ENCODE measurements around the gene GPR162. TPM values are rescaled to one million over a fixed set of nuclear protein-coding genes. Genes with fewer than 3 reads are reported as not detected.

Gene GPR162
- polyA plus RNA-seq, 1 donor from 2014 or later = 82.8 TPM

- Histone ChIP-seq H4K20me1 (ENCODE audit: insufficient read depth) (no peaks in the 10 kb centered on the region), H3K27me3 (ENCODE audit: insufficient read depth, low read depth, low read length) (no peaks in the 10 kb centered on the region), H3K9me3 (ENCODE audit: low read length) (no peaks in the 10 kb centered on the region), H3K79me2 (replicated peaks; ENCODE audit: insufficient read depth, low read length) (peaks cover 10% of the 10 kb centered on the region), H3K9me2 (ENCODE audit: insufficient read depth, low read length) (no peaks in the 10 kb centered on the region), H3K9ac (ENCODE audit: low read length) (no peak overlapping the region), H3K4me3 (ENCODE audit: low read length) (no peak overlapping the region), H3K4me2 (ENCODE audit: low read length) (no peak overlapping the region), H3F3A (ENCODE audit: insufficient read depth, low read length, poor library complexity, severe bottlenecking) (no peaks in the 10 kb centered on the region), H3K27ac (ENCODE audit: low read length) (no peak overlapping the region), H2AFZ (ENCODE audit: low read depth, low read length) (no peak overlapping the region), H3K36me3 (ENCODE audit: insufficient read depth, low read length) (no peaks in the 10 kb centered on the region)
- no peak for TF ChIP-seq EP300 (conservative IDR thresholded peaks at IDR 0.05; ENCODE audit: poor library complexity, severe bottlenecking)
- no peak for TF ChIP-seq CTCF (IDR thresholded peaks at IDR 0.05; ENCODE audit: poor library complexity, severe bottlenecking)
- no peak for TF ChIP-seq RAD21 (conservative IDR thresholded peaks at IDR 0.05)
- no peak for TF ChIP-seq SMC3 (conservative IDR thresholded peaks at IDR 0.05; ENCODE audit: poor library complexity)
- TF ChIP-seq TAF1 (IDR thresholded peaks at IDR 0.05; ENCODE audit: low read depth) = no peak
- TF ChIP-seq POLR2AphosphoS5 (IDR thresholded peaks at IDR 0.05) = no peak
- no peak for TF ChIP-seq REST (IDR thresholded peaks at IDR 0.05; ENCODE audit: borderline replicate concordance)
- TF ChIP-seq EZH2 (IDR thresholded peaks at IDR 0.05; ENCODE audit: borderline replicate concordance, insufficient read depth, low read length, poor library complexity, severe bottlenecking) = no peak
- no peak for TF ChIP-seq MXI1 (conservative IDR thresholded peaks at IDR 0.05; ENCODE audit: poor library complexity, severe bottlenecking)
Measured at GRCh38 chr12:6834873-6835272, 13.3 kb downstream of the GPR162 start.

GRCh38 chr12:6836851-6837250, 15.2 kb downstream of the GPR162 start:
- H3K27ac ChIP-seq (ENCODE audit: low read length) = no peak overlapping the region
- no peaks in the 10 kb centered on the region for H3K9me2 ChIP-seq (ENCODE audit: insufficient read depth, low read length)
- no peaks in the 10 kb centered on the region for H3K36me3 ChIP-seq (ENCODE audit: insufficient read depth, low read length)
- no peak overlapping the region for H3K4me2 ChIP-seq (ENCODE audit: low read length)
- H3K9ac ChIP-seq (ENCODE audit: low read length) = no peak overlapping the region
- TF ChIP-seq RAD21 (conservative IDR thresholded peaks at IDR 0.05) (no peak), CTCF (IDR thresholded peaks at IDR 0.05; ENCODE audit: poor library complexity, severe bottlenecking) (no peak), TAF1 (IDR thresholded peaks at IDR 0.05; ENCODE audit: low read depth) (no peak), POLR2AphosphoS5 (IDR thresholded peaks at IDR 0.05) (no peak), EP300 (conservative IDR thresholded peaks at IDR 0.05; ENCODE audit: poor library complexity, severe bottlenecking) (no peak), REST (IDR thresholded peaks at IDR 0.05; ENCODE audit: borderline replicate concordance) (no peak), SMC3 (conservative IDR thresholded peaks at IDR 0.05; ENCODE audit: poor library complexity) (no peak), EZH2 (IDR thresholded peaks at IDR 0.05; ENCODE audit: borderline replicate concordance, insufficient read depth, low read length, poor library complexity, severe bottlenecking) (no peak), MXI1 (conservative IDR thresholded peaks at IDR 0.05; ENCODE audit: poor library complexity, severe bottlenecking) (no peak)
- no peaks in the 10 kb centered on the region for H4K20me1 ChIP-seq (ENCODE audit: insufficient read depth)
- no peaks in the 10 kb centered on the region for H3F3A ChIP-seq (ENCODE audit: insufficient read depth, low read length, poor library complexity, severe bottlenecking)
- no peak overlapping the region for H3K4me3 ChIP-seq (ENCODE audit: low read length)
- H2AFZ ChIP-seq (ENCODE audit: low read depth, low read length) = no peak overlapping the region
- no peaks in the 10 kb centered on the region for H3K9me3 ChIP-seq (ENCODE audit: low read length)
- no peaks in the 10 kb centered on the region for H3K27me3 ChIP-seq (ENCODE audit: insufficient read depth, low read depth, low read length)
- H3K79me2 ChIP-seq (replicated peaks; ENCODE audit: insufficient read depth, low read length) = no peaks in the 10 kb centered on the region

Measured in neural cell (in vitro differentiated cells).